HepG2 (cell line): ENCODE results near the gene TREH. TPM values are rescaled to one million over a fixed set of nuclear protein-coding genes. Genes with fewer than 3 reads are reported as not detected.

Experiments
- FOXO1 ChIP-seq: sonication (generic); formaldehyde crosslinking; IDR thresholded peaks from 2 replicates; pipeline ENCODE4 v1.4.0; 2020; ENCODE audit warnings: missing genetic modification reagents
- GABPB1 ChIP-seq: IDR thresholded peaks from 2 replicates; pipeline ENCODE4 v1.6.1; 2016; ENCODE audit warnings: mild to moderate bottlenecking, missing genetic modification reagents, moderate library complexity, missing compliant biosample characterization
- IRF2 ChIP-seq: IDR thresholded peaks from 2 replicates; pipeline ENCODE4 v1.6.1; 2018; ENCODE audit warnings: missing genetic modification reagents, missing compliant biosample characterization
- MEIS1 ChIP-seq: sonication (generic); formaldehyde crosslinking; IDR thresholded peaks from 2 replicates; pipeline ENCODE4 v1.9.0; 2021; ENCODE audit warnings: mild to moderate bottlenecking, missing genetic modification reagents, moderate library complexity, borderline replicate concordance
- MXI1 ChIP-seq: IDR thresholded peaks from 3 replicates; pipeline ENCODE4 v1.6.1; 2012; ENCODE audit warnings: low read depth, low read length, inconsistent platforms, borderline replicate concordance
- NR2F2 ChIP-seq: IDR thresholded peaks from 2 replicates; pipeline ENCODE4 v1.6.1; 2012; ENCODE audit warnings: low read depth, inconsistent platforms, borderline replicate concordance
- SNAI1 ChIP-seq: sonication (generic); formaldehyde crosslinking; IDR thresholded peaks from 2 replicates; pipeline ENCODE4 v1.5.0; 2020; ENCODE audit warnings: mild to moderate bottlenecking, missing genetic modification reagents, borderline replicate concordance
- ZMYM3 ChIP-seq: sonication (generic); formaldehyde crosslinking; IDR thresholded peaks from 2 replicates; pipeline ENCODE4 v1.5.1; 2020; ENCODE audit warnings: mild to moderate bottlenecking, missing genetic modification reagents
- ZNF687 ChIP-seq: sonication (generic); formaldehyde crosslinking; IDR thresholded peaks from 2 replicates; pipeline ENCODE4 v1.5.1; 2020; ENCODE audit warnings: mild to moderate bottlenecking, missing genetic modification reagents, moderate library complexity
- ZNF768 ChIP-seq: sonication (generic); formaldehyde crosslinking; IDR thresholded peaks from 2 replicates; pipeline ENCODE4 v1.4.0; 2020; ENCODE audit warnings: missing genetic modification reagents
- polyA plus RNA-seq, 8 experiments: library from polyadenylated mRNA; depleted of rRNA in 3 of 8; stranded (reverse) in 7 of 8; unstranded in 1 of 8; fragments of >200 nt; fragmentation: Illumina TruSeq in 4 of 8; extraction: Trizol in 4 of 8; gene quantifications; 2 replicates each; pipeline versions ENCODE4 v1.2.1 to v1.2.3, GENCODE V29; 2011 to 2016; ENCODE audit warnings: low read depth in 4 of 8, missing spikeins in 1 of 8, mixed read lengths in 1 of 8; ENCODE audit not compliant: insufficient read depth in 1 of 8
- total RNA-seq, 5 experiments: library from RNA; depleted of rRNA; stranded (reverse); fragments of >200 nt; fragmentation: Illumina TruSeq; extraction: Trizol; gene quantifications; 2 replicates each; pipeline ENCODE4 v1.2.3, GENCODE V29; 2016; ENCODE audit warnings: low read depth in 1 of 5
- TF ChIP-seq, protein P1 (sequence below): IDR thresholded peaks from 2 replicates; pipeline ENCODE4 v1.6.1; 2012; ENCODE audit warnings: low read length, improper control_type of control experiment
- TF ChIP-seq, protein P2 (sequence below): sonication (generic); formaldehyde crosslinking; IDR thresholded peaks from 2 replicates; pipeline ENCODE4 v1.4.0; 2020; ENCODE audit warnings: missing genetic modification reagents, low read depth, mild to moderate bottlenecking, borderline replicate concordance
- TF ChIP-seq, protein P3 (sequence below): sonication (generic); formaldehyde crosslinking; IDR thresholded peaks from 2 replicates; pipeline ENCODE4 v1.4.0; 2020; ENCODE audit warnings: mild to moderate bottlenecking, missing genetic modification reagents
- TF ChIP-seq, protein P4 (sequence below): sonication (generic); formaldehyde crosslinking; IDR thresholded peaks from 2 replicates; pipeline ENCODE4 v1.5.1; 2020; ENCODE audit warnings: mild to moderate bottlenecking, missing genetic modification reagents

The TREH gene
- total and polyA plus RNA-seq, 2 of the 13 experiments (the other 11 are each of a cell fraction or from before 2014, with no cell fraction given), result 0.53 to 0.86 TPM

- TF ChIP-seq ZNF687 (CRISPR knock-in tag) (peak; percentile 73), FOXO1 (CRISPR knock-in tag) (peak; percentile 66; the same call in 1 of the 2 replicates), GABPB1 (CRISPR knock-in tag) (peak; percentile 66), ZMYM3 (CRISPR knock-in tag) (no peak), MXI1 (no peak), IRF2 (CRISPR knock-in tag) (0 out of 2 replicates have a peak, but pooled peaks have one; percentile 35), SNAI1 (CRISPR knock-in tag) (no peak), NR2F2 (0 out of 2 replicates have a peak, but pooled peaks have one; percentile 23), ZNF768 (CRISPR knock-in tag) (peak; percentile 32; the same call in 1 of the 2 replicates), MEIS1 (CRISPR knock-in tag) (no peak)
- TF ChIP-seq, protein P1, sequence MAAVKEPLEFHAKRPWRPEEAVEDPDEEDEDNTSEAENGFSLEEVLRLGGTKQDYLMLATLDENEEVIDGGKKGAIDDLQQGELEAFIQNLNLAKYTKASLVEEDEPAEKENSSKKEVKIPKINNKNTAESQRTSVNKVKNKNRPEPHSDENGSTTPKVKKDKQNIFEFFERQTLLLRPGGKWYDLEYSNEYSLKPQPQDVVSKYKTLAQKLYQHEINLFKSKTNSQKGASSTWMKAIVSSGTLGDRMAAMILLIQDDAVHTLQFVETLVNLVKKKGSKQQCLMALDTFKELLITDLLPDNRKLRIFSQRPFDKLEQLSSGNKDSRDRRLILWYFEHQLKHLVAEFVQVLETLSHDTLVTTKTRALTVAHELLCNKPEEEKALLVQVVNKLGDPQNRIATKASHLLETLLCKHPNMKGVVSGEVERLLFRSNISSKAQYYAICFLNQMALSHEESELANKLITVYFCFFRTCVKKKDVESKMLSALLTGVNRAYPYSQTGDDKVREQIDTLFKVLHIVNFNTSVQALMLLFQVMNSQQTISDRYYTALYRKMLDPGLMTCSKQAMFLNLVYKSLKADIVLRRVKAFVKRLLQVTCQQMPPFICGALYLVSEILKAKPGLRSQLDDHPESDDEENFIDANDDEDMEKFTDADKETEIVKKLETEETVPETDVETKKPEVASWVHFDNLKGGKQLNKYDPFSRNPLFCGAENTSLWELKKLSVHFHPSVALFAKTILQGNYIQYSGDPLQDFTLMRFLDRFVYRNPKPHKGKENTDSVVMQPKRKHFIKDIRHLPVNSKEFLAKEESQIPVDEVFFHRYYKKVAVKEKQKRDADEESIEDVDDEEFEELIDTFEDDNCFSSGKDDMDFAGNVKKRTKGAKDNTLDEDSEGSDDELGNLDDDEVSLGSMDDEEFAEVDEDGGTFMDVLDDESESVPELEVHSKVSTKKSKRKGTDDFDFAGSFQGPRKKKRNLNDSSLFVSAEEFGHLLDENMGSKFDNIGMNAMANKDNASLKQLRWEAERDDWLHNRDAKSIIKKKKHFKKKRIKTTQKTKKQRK, result no peak
- TF ChIP-seq, protein P2, sequence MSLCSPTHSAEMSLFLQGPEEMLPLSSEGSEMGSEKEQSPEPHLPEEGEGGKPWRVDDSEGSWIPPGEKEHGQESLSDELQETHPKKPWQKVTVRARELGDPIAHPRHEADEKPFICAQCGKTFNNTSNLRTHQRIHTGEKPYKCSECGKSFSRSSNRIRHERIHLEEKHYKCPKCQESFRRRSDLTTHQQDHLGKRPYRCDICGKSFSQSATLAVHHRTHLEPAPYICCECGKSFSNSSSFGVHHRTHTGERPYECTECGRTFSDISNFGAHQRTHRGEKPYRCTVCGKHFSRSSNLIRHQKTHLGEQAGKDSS (CRISPR knock-in tag), result no peak; the same call in 1 of the 2 replicates
- TF ChIP-seq, protein P3, sequence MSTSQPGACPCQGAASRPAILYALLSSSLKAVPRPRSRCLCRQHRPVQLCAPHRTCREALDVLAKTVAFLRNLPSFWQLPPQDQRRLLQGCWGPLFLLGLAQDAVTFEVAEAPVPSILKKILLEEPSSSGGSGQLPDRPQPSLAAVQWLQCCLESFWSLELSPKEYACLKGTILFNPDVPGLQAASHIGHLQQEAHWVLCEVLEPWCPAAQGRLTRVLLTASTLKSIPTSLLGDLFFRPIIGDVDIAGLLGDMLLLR, result no peak
- TF ChIP-seq, protein P4, sequence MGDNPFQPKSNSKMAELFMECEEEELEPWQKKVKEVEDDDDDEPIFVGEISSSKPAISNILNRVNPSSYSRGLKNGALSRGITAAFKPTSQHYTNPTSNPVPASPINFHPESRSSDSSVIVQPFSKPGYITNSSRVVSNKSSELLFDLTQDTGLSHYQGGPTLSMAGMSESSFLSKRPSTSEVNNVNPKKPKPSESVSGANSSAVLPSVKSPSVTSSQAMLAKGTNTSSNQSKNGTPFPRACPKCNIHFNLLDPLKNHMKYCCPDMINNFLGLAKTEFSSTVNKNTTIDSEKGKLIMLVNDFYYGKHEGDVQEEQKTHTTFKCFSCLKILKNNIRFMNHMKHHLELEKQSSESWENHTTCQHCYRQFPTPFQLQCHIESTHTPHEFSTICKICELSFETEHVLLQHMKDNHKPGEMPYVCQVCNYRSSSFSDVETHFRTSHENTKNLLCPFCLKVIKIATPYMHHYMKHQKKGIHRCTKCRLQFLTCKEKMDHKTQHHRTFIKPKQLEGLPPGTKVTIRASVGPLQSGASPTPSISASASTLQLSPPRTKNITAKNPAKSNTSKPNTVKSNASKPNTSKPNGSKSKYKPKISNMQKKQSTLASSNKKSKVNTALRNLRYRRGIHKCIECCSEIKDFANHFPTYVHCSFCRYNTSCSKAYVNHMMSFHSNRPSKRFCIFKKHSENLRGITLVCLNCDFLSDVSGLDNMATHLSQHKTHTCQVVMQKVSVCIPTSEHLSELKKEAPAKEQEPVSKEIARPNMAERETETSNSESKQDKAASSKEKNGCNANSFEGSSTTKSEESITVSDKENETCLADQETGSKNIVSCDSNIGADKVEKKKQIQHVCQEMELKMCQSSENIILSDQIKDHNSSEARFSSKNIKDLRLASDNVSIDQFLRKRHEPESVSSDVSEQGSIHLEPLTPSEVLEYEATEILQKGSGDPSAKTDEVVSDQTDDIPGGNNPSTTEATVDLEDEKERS, result no peak
Observed at GRCh38 chr11:118659314-118659952, 20.0 kb downstream of the TREH start (continued).
